K562 (cell line): Measurements from ENCODE around the gene TRPC4. TPM values are rescaled to one million over a fixed set of nuclear protein-coding genes. Genes with fewer than 3 reads are reported as not detected.

Source experiments
- ATAC-seq: fragments of 200-7000 bp; cut with Tn5 transposase; 3 replicates; pipeline ENCODE4 v1.9.1; 2020; ENCODE audit warnings: moderate library complexity
- BruUV-seq: library from RNA; stranded (reverse); fragments of 400-500 nt; replicated peaks from 2 replicates; lab custom pipeline; 2021; lab: Mats Ljungman, UMichigan
- CTCF ChIA-PET: fragments of 300-600 bp; formaldehyde crosslinking; extraction: SDS; loops from one replicate; lab custom pipeline; 2021; ENCODE audit warnings: low intra/inter-chr PET ratio; lab: Yijun Ruan, JAX
- POLR2A ChIA-PET: fragments of 300-600, 350-650 bp; sonication (Branson Sonifier 250); formaldehyde crosslinking; extraction: SDS; loops from one replicate; lab custom pipeline; 2021; ENCODE audit warnings: antibody characterized with exemption, inconsistent platforms; lab: Yijun Ruan, JAX
- DNase-seq, 4 experiments: peaks; one replicate each; pipeline versions ENCODE4 v3.0.0 to v3.0.0-alpha.2; 2011 to 2018; ENCODE audit warnings: low spot score in 3 of 4, mixed read lengths in 3 of 4; ENCODE audit errors: extremely low read depth in 1 of 4
- FAIRE-seq: peaks from 2 replicates; lab custom pipeline; 2011; peaks lifted over from hg19 to GRCh38; lab: Jason Lieb, UNC
- H2AFZ ChIP-seq: 2 replicates; pipeline ENCODE4 v1.6.0; 2011; ENCODE audit warnings: low read depth, low read length, control low read depth, inconsistent platforms
- H3K27ac ChIP-seq: fragments of 200-600 bp; 3 replicates; pipeline ENCODE4 v1.8.0; 2011; ENCODE audit warnings: low read depth, mild to moderate bottlenecking, control low read depth, inconsistent platforms, low read length, moderate library complexity, mixed read lengths; ENCODE audit errors: extremely low read depth
- H3K27me3 ChIP-seq, 2 experiments: fragments of 300-600 bp in 1 of 2; 2 replicates in 1 of 2; 3 replicates in 1 of 2; pipeline versions ENCODE4 v1.6.0 to v1.8.0; 2011; ENCODE audit warnings: inconsistent platforms in 2 of 2, low read length in 2 of 2, mild to moderate bottlenecking in 1 of 2, mixed read lengths in 1 of 2, moderate library complexity in 1 of 2; ENCODE audit not compliant: control insufficient read depth in 2 of 2, insufficient read depth in 2 of 2
- H3K36me3 ChIP-seq: fragments of 300-600 bp; 3 replicates; pipeline ENCODE4 v1.8.0; 2011; ENCODE audit warnings: mild to moderate bottlenecking, low read length, inconsistent platforms; ENCODE audit not compliant: control insufficient read depth, insufficient read depth
- H3K4me1 ChIP-seq, 2 experiments: fragments of 200-600 bp in 1 of 2; replicated peaks in 1 of 2; 2 replicates in 1 of 2; 3 replicates in 1 of 2; pipeline versions ENCODE4 v1.5.1 to v1.8.0; 2011; ENCODE audit warnings: inconsistent platforms in 2 of 2, low read length in 2 of 2, mild to moderate bottlenecking in 1 of 2, mixed read lengths in 1 of 2, moderate library complexity in 1 of 2; ENCODE audit not compliant: control insufficient read depth in 2 of 2, insufficient read depth in 2 of 2
- H3K4me2 ChIP-seq: 2 replicates; pipeline ENCODE4 v1.6.1; 2011; ENCODE audit warnings: low read length, control low read depth, inconsistent platforms, mixed read lengths; ENCODE audit not compliant: insufficient read depth
- H3K4me3 ChIP-seq: fragments of 200-600 bp; sonication (generic), shearing (Covaris generic); 2 replicates; pipeline ENCODE4 v1.5.1; 2016; ENCODE audit warnings: control low read depth, inconsistent platforms
- H3K79me2 ChIP-seq: fragments of 200-600 bp; 3 replicates; pipeline ENCODE4 v1.8.0; 2011; ENCODE audit warnings: low read length, inconsistent platforms; ENCODE audit not compliant: control insufficient read depth, insufficient read depth
- H3K9ac ChIP-seq, 2 experiments: 2 replicates each; pipeline versions ENCODE4 v1.6.0 to v1.6.1; 2011; ENCODE audit warnings: low read depth in 2 of 2, low read length in 2 of 2, control low read depth in 1 of 2, inconsistent platforms in 1 of 2, mild to moderate bottlenecking in 1 of 2, mixed read lengths in 1 of 2; ENCODE audit not compliant: insufficient read depth in 1 of 2
- H3K9me1 ChIP-seq: one replicate; pipeline ENCODE4 v1.6.0; 2011; ENCODE audit warnings: inconsistent platforms, mild to moderate bottlenecking, low read length, moderate library complexity; ENCODE audit not compliant: control insufficient read depth, insufficient read depth
- H3K9me3 ChIP-seq: replicated peaks from 2 replicates; pipeline ENCODE4 v1.5.1; 2011; ENCODE audit warnings: low read depth, low read length, inconsistent platforms; ENCODE audit not compliant: control insufficient read depth, insufficient read depth
- H4K20me1 ChIP-seq: replicated peaks from 2 replicates; pipeline ENCODE4 v1.6.1; 2011; ENCODE audit warnings: low read length, inconsistent platforms, mixed read lengths; ENCODE audit not compliant: control insufficient read depth, insufficient read depth
- BRF1 ChIP-seq: IDR thresholded peaks from 3 replicates; pipeline ENCODE4 v1.6.1; 2011; ENCODE audit warnings: borderline replicate concordance, mild to moderate bottlenecking; ENCODE audit not compliant: insufficient read length; ENCODE audit errors: extremely low read depth
- CLOCK ChIP-seq: fragments of 250-450 bp; sonication (Bioruptor Pico); IDR thresholded peaks from 2 replicates; pipeline ENCODE4 v1.4.0; 2020; ENCODE audit warnings: mild to moderate bottlenecking, moderate library complexity, borderline replicate concordance
- ELF1 ChIP-seq: fragments of 200-800 bp; sonication (Bioruptor generic); IDR thresholded peaks from 2 replicates; pipeline ENCODE4 v1.6.1; 2016; ENCODE audit warnings: missing genetic modification characterization, missing compliant biosample characterization
- ETV1 ChIP-seq: fragments of 450-650 bp; conservative IDR thresholded peaks from 2 replicates; pipeline ENCODE4 v1.6.1; 2016; ENCODE audit warnings: missing genetic modification characterization, control low read depth, low read depth, missing compliant biosample characterization
- GATAD2B ChIP-seq: fragments of 450-650 bp; IDR thresholded peaks from 2 replicates; pipeline ENCODE4 v1.6.1; 2017; ENCODE audit warnings: mild to moderate bottlenecking, borderline replicate concordance
- KHSRP ChIP-seq: fragments of 450-650 bp; IDR thresholded peaks from 2 replicates; pipeline ENCODE4 v1.6.1; 2017
- NCOA1 ChIP-seq: fragments of 450-650 bp; IDR thresholded peaks from 2 replicates; pipeline ENCODE4 v1.6.1; 2016; ENCODE audit warnings: low read depth
- PTTG1 ChIP-seq: fragments of 450-650 bp; IDR thresholded peaks from 2 replicates; pipeline ENCODE4 v1.6.1; 2016; ENCODE audit warnings: low read depth, mild to moderate bottlenecking, missing genetic modification characterization, missing compliant biosample characterization
- SREBF1 ChIP-seq: fragments of 150-350 bp; IDR thresholded peaks from 2 replicates; pipeline ENCODE4 v1.6.1; 2014; ENCODE audit warnings: antibody characterized with exemption, low read depth, low read length, borderline replicate concordance
- TBL1XR1 ChIP-seq, 2 experiments: IDR thresholded peaks; 2 replicates each; pipeline ENCODE4 v1.6.1; 2012; ENCODE audit warnings: improper control_type of control experiment in 2 of 2, low read length in 2 of 2, mild to moderate bottlenecking in 1 of 2
- TEAD4 ChIP-seq, 2 experiments: sonication (generic) in 1 of 2; formaldehyde crosslinking in 1 of 2; IDR thresholded peaks; 2 replicates each; pipeline versions ENCODE4 v1.6.1 to v1.8.0; 2012 to 2022; ENCODE audit warnings: borderline replicate concordance in 1 of 2, inconsistent platforms in 1 of 2, low read length in 1 of 2, mild to moderate bottlenecking in 1 of 2, missing genetic modification reagents in 1 of 2
- ZC3H11A ChIP-seq: IDR thresholded peaks from 2 replicates; pipeline ENCODE4 v1.6.1; 2012; ENCODE audit warnings: low read depth, low read length, improper control_type of control experiment
- ZC3H4 ChIP-seq: sonication (generic); formaldehyde crosslinking; IDR thresholded peaks from 2 replicates; pipeline ENCODE4 v1.9.0; 2021; ENCODE audit warnings: missing genetic modification reagents, borderline replicate concordance
- ZNF121 ChIP-seq: sonication (generic); formaldehyde crosslinking; conservative IDR thresholded peaks from 2 replicates; pipeline ENCODE4 v1.8.0; 2022; ENCODE audit warnings: missing genetic modification reagents
- ZNF174 ChIP-seq: fragments of 250-450 bp; sonication (Bioruptor Pico); IDR thresholded peaks from 2 replicates; pipeline ENCODE4 v1.4.0; 2020; ENCODE audit warnings: mild to moderate bottlenecking
- ZNF274 ChIP-seq: IDR thresholded peaks from 2 replicates; pipeline ENCODE4 v1.6.1; 2011; ENCODE audit warnings: low read depth, mild to moderate bottlenecking, low read length, moderate library complexity, borderline replicate concordance
- ZNF324 ChIP-seq: fragments of 250-450 bp; sonication (Bioruptor Pico); IDR thresholded peaks from 2 replicates; pipeline ENCODE4 v1.4.0; 2020; ENCODE audit warnings: mild to moderate bottlenecking
- ZNF347 ChIP-seq: fragments of 450-650 bp; formaldehyde crosslinking; IDR thresholded peaks from 2 replicates; pipeline ENCODE4 v1.4.0; 2020; ENCODE audit warnings: low read depth, mild to moderate bottlenecking, moderate library complexity
- ZNF445 ChIP-seq: fragments of 250-450 bp; sonication (Bioruptor Pico); IDR thresholded peaks from 2 replicates; pipeline ENCODE4 v1.4.0; 2020; ENCODE audit warnings: low read depth, mild to moderate bottlenecking, moderate library complexity
- ZNF77 ChIP-seq: fragments of 250-450 bp; sonication (Bioruptor Pico); IDR thresholded peaks from 2 replicates; pipeline ENCODE4 v1.5.0; 2020
- in situ Hi-C: fragments of 300-500 bp; cut with MboI; formaldehyde crosslinking; loops from 4 replicates; pipeline ENCODE4 v1.15.0; 2018; ENCODE audit warnings: inconsistent platforms, mixed read lengths
- intact Hi-C: fragments of 100-400 bp; cut with micrococcal nuclease; formaldehyde crosslinking; loops from 2 replicates; pipeline ENCODE4 v1.14.2; 2022
- polyA plus RNA-seq, 8 experiments: library from polyadenylated mRNA; depleted of rRNA in 4 of 8; stranded (reverse) in 5 of 8; unstranded in 3 of 8; fragments of >200 nt; fragmentation: Nextera tagmentation in 2 of 8; fragmentation: Illumina TruSeq in 1 of 8; extraction: Ambion mirVana in 2 of 8; extraction: Trizol in 1 of 8; gene quantifications; 2 replicates each; pipeline versions ENCODE4 v1.2.1 to v1.2.3, GENCODE V29; 2011 to 2014; ENCODE audit warnings: inconsistent platforms in 1 of 8, missing spikeins in 1 of 8
- total RNA-seq, 7 experiments: library from RNA; depleted of rRNA in 6 of 7; stranded (reverse); fragments of >200 nt in 6 of 7; fragmentation: Illumina TruSeq in 2 of 7; extraction: Trizol in 2 of 7; gene quantifications; 2 replicates each; pipeline versions ENCODE4 v1.2.1 to v1.2.3, GENCODE V29; 2011 to 2021; ENCODE audit warnings: low replicate concordance in 1 of 7
- TF ChIP-seq, protein P1 (sequence below): sonication (generic); formaldehyde crosslinking; IDR thresholded peaks from 2 replicates; pipeline ENCODE4 v1.8.1; 2022; ENCODE audit warnings: missing genetic modification reagents

Gene TRPC4
- total and polyA plus RNA-seq, 9 of the 15 experiments (the other 6 are each of a cell fraction or from before 2014, with no cell fraction given), result 0.03 to 0.04 TPM; not detected in 7

DNA sequence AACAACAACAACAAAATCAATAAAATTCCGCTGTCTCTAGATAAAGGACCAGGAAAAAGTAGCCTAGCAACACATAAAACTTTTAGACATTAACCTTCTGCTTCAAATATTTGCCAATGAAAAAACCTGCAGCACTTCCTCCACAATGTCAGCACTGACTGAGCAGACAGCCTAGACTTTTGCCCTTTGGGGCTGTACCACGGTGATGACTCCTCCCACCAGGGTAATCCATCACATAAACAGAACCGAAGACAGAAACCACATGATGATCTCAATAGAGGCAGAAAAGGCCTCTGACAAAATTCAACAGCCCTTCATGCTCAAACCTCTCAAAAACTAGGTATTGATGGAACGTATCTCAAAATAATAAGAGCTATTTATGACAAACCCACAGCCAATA lies 30.2 kb upstream of the TRPC4 start (continued):
- TF ChIP-seq CLOCK (CRISPR knock-in tag), result no peak
- TF ChIP-seq ZNF445 (CRISPR knock-in tag), result no peak
- TF ChIP-seq ZNF347 (CRISPR knock-in tag), result no peak
- no peak for TF ChIP-seq ZNF77 (CRISPR knock-in tag)
- TF ChIP-seq BRF1, result no peak
- no peak for TF ChIP-seq TBL1XR1 (IDR thresholded peaks at IDR 0.05; ENCODE audit: low read length in 2 of 2)
- TF ChIP-seq, all 486 proteins: peak for 3

- H3K27me3 ChIP-seq, result no peaks in the 10 kb centered on the region
- H3K36me3 ChIP-seq, result no peaks in the 10 kb centered on the region
- ChIA-PET POLR2A (no interaction called here), CTCF (no interaction called here)
- H3K9me1 ChIP-seq, result no peaks in the 10 kb centered on the region
- no peaks in the 10 kb centered on the region for H3K79me2 ChIP-seq
- intact Hi-C loops (no loop called here), in situ Hi-C loops (loop anchor here (25.0 kb wide), 1 partner anchor 144 kb away; no protein-coding TSS in a partner anchor)
- H3K4me1 ChIP-seq, result no peaks in the 10 kb centered on the region
- no peaks in the 10 kb centered on the region for H4K20me1 ChIP-seq
- no peak overlapping the region for H3K9ac ChIP-seq
- ATAC-seq, result no peak
- BruUV-seq, result no TSS peak
- no peak for FAIRE-seq
- DNase-seq, result no peak
- no peak overlapping the region for H3K4me2 ChIP-seq
- no peaks in the 10 kb centered on the region for H3K9me3 ChIP-seq
- H3K27ac ChIP-seq, result no peak overlapping the region
- no peak overlapping the region for H3K4me3 ChIP-seq
- no peak overlapping the region for H2AFZ ChIP-seq
- no peak for TF ChIP-seq ZNF174 (CRISPR knock-in tag)
- no peak for TF ChIP-seq KHSRP
- TF ChIP-seq SREBF1, result no peak
- TF ChIP-seq ETV1 (tag), result no peak
- TF ChIP-seq ZNF324 (CRISPR knock-in tag), result no peak
- TF ChIP-seq, protein P1, sequence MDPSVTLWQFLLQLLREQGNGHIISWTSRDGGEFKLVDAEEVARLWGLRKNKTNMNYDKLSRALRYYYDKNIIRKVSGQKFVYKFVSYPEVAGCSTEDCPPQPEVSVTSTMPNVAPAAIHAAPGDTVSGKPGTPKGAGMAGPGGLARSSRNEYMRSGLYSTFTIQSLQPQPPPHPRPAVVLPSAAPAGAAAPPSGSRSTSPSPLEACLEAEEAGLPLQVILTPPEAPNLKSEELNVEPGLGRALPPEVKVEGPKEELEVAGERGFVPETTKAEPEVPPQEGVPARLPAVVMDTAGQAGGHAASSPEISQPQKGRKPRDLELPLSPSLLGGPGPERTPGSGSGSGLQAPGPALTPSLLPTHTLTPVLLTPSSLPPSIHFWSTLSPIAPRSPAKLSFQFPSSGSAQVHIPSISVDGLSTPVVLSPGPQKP (CRISPR knock-in tag), result no peak
- TF ChIP-seq TEAD4 (IDR thresholded peaks at IDR 0.05; ENCODE audit: low read length), result no peak
- TF ChIP-seq TEAD4 (CRISPR knock-in tag; IDR thresholded peaks at IDR 0.05; ENCODE audit: borderline replicate concordance), result no peak
- no peak for TF ChIP-seq GATAD2B
- no peak for TF ChIP-seq ELF1
- TF ChIP-seq ZC3H11A, result no peak
- TF ChIP-seq ZNF274, result no peak
- no peak for TF ChIP-seq ZNF121 (CRISPR knock-in tag)
- TF ChIP-seq ZC3H4, result no peak
- TF ChIP-seq NCOA1, result no peak
- no peak for TF ChIP-seq PTTG1 (tag)
Measured at GRCh38 chr13:37893321-37893720, 23.7 kb upstream of the TRPC4 start.
